Body of pancreas (tissue), 4 donors: ENCODE data around the gene FNTB. TPM values are rescaled to one million over a fixed set of nuclear protein-coding genes. Genes with fewer than 3 reads are reported as not detected.

Source experiments
- ATAC-seq: fragments of 150-250 bp; one replicate; pipeline ENCODE4 v1.9.1; 2016
- DNase-seq, 4 donors: peaks; one replicate each; pipeline ENCODE4 v3.0.0-alpha.2; 2019
- H3K27ac ChIP-seq, 4 donors: fragments of 200-600 bp; sonication (generic); 1 replicate in 3 of 4; 2 replicates in 1 of 4; pipeline versions ENCODE4 v1.5.1 to v1.6.1; 2016 to 2019; ENCODE audit warnings: mild to moderate bottlenecking in 1 of 4, mixed read lengths in 1 of 4, moderate library complexity in 1 of 4
- H3K27me3 ChIP-seq, 2 donors: fragments of 200-600 bp; sonication (generic); one replicate each; pipeline ENCODE4 v1.6.0; 2016; ENCODE audit warnings: mild to moderate bottlenecking in 1 of 2
- H3K36me3 ChIP-seq, 2 donors: fragments of 200-600 bp; sonication (generic); replicated peaks in 1 of 2; 2 replicates each; pipeline ENCODE4 v1.5.1; 2016; ENCODE audit warnings: low read depth in 2 of 2; ENCODE audit not compliant: insufficient read depth in 1 of 2
- H3K4me1 ChIP-seq: fragments of 200-600 bp; sonication (generic); one replicate; pipeline ENCODE4 v1.6.0; 2016
- H3K4me3 ChIP-seq, 2 donors: fragments of 200-600 bp; sonication (generic); 1 replicate in 1 of 2; 2 replicates in 1 of 2; pipeline ENCODE4 v1.5.1; 2016 to 2019
- H3K9me3 ChIP-seq, 3 donors: fragments of 200-600 bp; sonication (generic); 1 replicate in 2 of 3; 2 replicates in 1 of 3; pipeline ENCODE4 v1.5.1; 2016
- POLR2A ChIP-seq, 3 donors: fragments of 450-650 bp; IDR thresholded peaks; one replicate each; pipeline ENCODE4 v1.6.1; 2016; ENCODE audit warnings: antibody characterized with exemption in 3 of 3, mild to moderate bottlenecking in 2 of 3
- WGBS, 2 donors: methylation state at CpG; one replicate each; pipeline ENCODE4 v1.1.5; 2017; 5-methylcytosine and 5-hydroxymethylcytosine counted together
- intact Hi-C: fragments of 100-400 bp; cut with DNase I; formaldehyde crosslinking; loops from one replicate; pipeline ENCODE4 v1.15.1; 2023
- total RNA-seq, 2 donors: library from RNA; depleted of rRNA; stranded (reverse); fragments of >200 nt; gene quantifications; one replicate each; pipeline ENCODE4 v1.1.0, GENCODE V29; 2016
- TF ChIP-seq, protein P1 (sequence below), 7 experiments: fragments of 450-650 bp in 4 of 7; fragments of 200-600 bp in 3 of 7; sonication (generic) in 3 of 7; IDR thresholded peaks; one replicate each; pipeline ENCODE4 v1.5.1; 2016 to 2019; ENCODE audit warnings: antibody characterized with exemption in 7 of 7

The FNTB gene
- total RNA-seq, 2 donors from 2014 or later: 6.7 to 8.6 TPM

- DNase-seq: no peak
- Histone ChIP-seq H3K4me3 (no peak overlapping the region), H3K27ac (no peak overlapping the region), H3K9me3 (no peaks in the 10 kb centered on the region), H3K4me1 (no peaks in the 10 kb centered on the region), H3K36me3 (no peaks in the 10 kb centered on the region), H3K27me3 (no peaks in the 10 kb centered on the region)
- TF ChIP-seq POLR2A (IDR thresholded peaks at IDR 0.05): no peak
- TF ChIP-seq, protein P1, sequence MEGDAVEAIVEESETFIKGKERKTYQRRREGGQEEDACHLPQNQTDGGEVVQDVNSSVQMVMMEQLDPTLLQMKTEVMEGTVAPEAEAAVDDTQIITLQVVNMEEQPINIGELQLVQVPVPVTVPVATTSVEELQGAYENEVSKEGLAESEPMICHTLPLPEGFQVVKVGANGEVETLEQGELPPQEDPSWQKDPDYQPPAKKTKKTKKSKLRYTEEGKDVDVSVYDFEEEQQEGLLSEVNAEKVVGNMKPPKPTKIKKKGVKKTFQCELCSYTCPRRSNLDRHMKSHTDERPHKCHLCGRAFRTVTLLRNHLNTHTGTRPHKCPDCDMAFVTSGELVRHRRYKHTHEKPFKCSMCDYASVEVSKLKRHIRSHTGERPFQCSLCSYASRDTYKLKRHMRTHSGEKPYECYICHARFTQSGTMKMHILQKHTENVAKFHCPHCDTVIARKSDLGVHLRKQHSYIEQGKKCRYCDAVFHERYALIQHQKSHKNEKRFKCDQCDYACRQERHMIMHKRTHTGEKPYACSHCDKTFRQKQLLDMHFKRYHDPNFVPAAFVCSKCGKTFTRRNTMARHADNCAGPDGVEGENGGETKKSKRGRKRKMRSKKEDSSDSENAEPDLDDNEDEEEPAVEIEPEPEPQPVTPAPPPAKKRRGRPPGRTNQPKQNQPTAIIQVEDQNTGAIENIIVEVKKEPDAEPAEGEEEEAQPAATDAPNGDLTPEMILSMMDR (IDR thresholded peaks at IDR 0.05): no peak
- no peak for ATAC-seq
- WGBS, 2 donors: 86 to 100% methylated on average over 1 of the region's 1 CpG
- intact Hi-C loops: no loop called here
Measured at GRCh38 chr14:65007202-65007601, 20.5 kb downstream of the FNTB start.

DNA sequence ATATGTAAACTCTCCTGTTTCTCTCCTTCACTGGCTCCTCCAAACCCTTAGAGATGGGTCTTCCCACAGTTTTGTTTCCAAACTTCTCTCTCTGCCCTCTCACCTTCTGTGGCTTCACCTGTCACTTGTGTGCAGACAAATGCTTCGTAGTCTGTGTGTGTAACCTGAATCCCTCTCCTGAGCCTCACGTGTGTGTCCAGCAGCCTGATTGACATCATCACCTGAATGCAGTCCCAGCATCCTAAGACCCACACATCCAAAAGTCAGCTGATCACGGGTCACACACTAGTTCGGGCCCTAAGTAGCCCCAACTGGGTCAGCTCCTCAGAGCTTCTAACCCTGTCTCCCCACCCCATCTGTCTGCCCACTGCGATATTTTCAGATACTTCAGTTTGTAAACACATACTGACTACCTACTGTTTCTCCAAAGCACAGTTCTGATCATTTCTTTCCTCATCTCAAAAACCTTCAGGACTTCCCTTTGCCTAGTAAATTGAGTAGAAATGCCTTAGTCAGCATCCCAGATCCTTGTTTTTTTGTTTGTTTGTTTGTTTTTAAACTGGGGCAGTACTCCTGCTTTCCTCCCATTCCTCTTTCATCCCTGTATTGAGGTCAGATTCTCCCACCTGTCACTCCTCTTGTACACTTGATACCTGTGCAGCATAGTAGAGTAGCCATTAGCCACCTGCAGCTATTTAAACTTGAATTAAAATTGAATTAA lies 23.7 kb downstream of the FNTB start:
- no peaks in the 10 kb centered on the region for H3K4me1 ChIP-seq
- no peak for DNase-seq
- H3K9me3 ChIP-seq: no peaks in the 10 kb centered on the region
- intact Hi-C loops: no loop called here
- H3K4me3 ChIP-seq: no peak overlapping the region
- no peak for ATAC-seq
- TF ChIP-seq, protein P1 (IDR thresholded peaks at IDR 0.05): no peak
- TF ChIP-seq POLR2A (IDR thresholded peaks at IDR 0.05): no peak
- H3K27ac ChIP-seq: no peak overlapping the region
- 89 to 91% methylated on average over 5 of the region's 5 CpGs for WGBS, 2 donors
- H3K27me3 ChIP-seq: no peaks in the 10 kb centered on the region
- H3K36me3 ChIP-seq: no peaks in the 10 kb centered on the region

- ATAC-seq: no peak
- 85 to 89% methylated on average over 10 of the region's 10 CpGs for WGBS, 2 donors
- no peak overlapping the region for H3K4me3 ChIP-seq
- TF ChIP-seq, protein P1 (IDR thresholded peaks at IDR 0.05): no peak
- TF ChIP-seq POLR2A (IDR thresholded peaks at IDR 0.05): no peak
- no peak for DNase-seq
- no peaks in the 10 kb centered on the region for H3K4me1 ChIP-seq
- no peaks in the 10 kb centered on the region for H3K27me3 ChIP-seq
- H3K27ac ChIP-seq: no peak overlapping the region
- intact Hi-C loops: no loop called here
- H3K36me3 ChIP-seq: no peaks in the 10 kb centered on the region
- H3K9me3 ChIP-seq: no peaks in the 10 kb centered on the region
Measured at GRCh38 chr14:65011538-65011937, 24.8 kb downstream of the FNTB start.

GRCh38 chr14:65012353-65012752 lies 25.7 kb downstream of the FNTB start:
- DNase-seq: no peak
- H3K4me1 ChIP-seq: no peaks in the 10 kb centered on the region
- no peaks in the 10 kb centered on the region for H3K36me3 ChIP-seq
- no peaks in the 10 kb centered on the region for H3K27me3 ChIP-seq
- TF ChIP-seq, protein P1 (IDR thresholded peaks at IDR 0.05): no peak
- TF ChIP-seq POLR2A (IDR thresholded peaks at IDR 0.05): no peak
- no peak overlapping the region for H3K27ac ChIP-seq
- no peaks in the 10 kb centered on the region for H3K9me3 ChIP-seq
- no peak for ATAC-seq
- intact Hi-C loops: no loop called here
- 59 to 65% methylated on average over 4 of the region's 4 CpGs for WGBS, 2 donors
- no peak overlapping the region for H3K4me3 ChIP-seq

- Histone ChIP-seq H3K9me3 (no peaks in the 10 kb centered on the region), H3K27ac (no peak overlapping the region), H3K4me1 (peaks cover 9% of the 10 kb centered on the region), H3K4me3 (no peak overlapping the region), H3K36me3 (no peaks in the 10 kb centered on the region), H3K27me3 (no peaks in the 10 kb centered on the region)
- ATAC-seq (no peak), DNase-seq (peak in 1 of 4 donors; percentile 16)
- intact Hi-C loops: no loop called here
- 74 to 82% methylated on average over 3 of the region's 3 CpGs for WGBS, 2 donors
- TF ChIP-seq, protein P1 (IDR thresholded peaks at IDR 0.05): no peak
- no peak for TF ChIP-seq POLR2A (IDR thresholded peaks at IDR 0.05)
Measured at GRCh38 chr14:65015391-65015790, 28.7 kb downstream of the FNTB start.
